8988T (cell line): ENCODE data around the gene DNAJC5.
"Not testable (repeated sequence)": the region's sequence is repeated elsewhere in the genome, so short reads cannot be mapped to it uniquely, and the experiment has no call there.

ENCODE experiments used
- DNase-seq: peaks from one replicate; pipeline ENCODE4 v3.0.0; 2011

DNAJC5 gene

GRCh38 chr20:63969838-63970713, 75.2 kb downstream of the DNAJC5 start, which contains the start of gene ZNF512B:
Gene ZNF512B, minus strand, starts transcription at chr20:63969930. Its CDS starts 1,980 bp downstream, at chr20:63967950.
- DNase-seq, result peak; percentile 96

DNA sequence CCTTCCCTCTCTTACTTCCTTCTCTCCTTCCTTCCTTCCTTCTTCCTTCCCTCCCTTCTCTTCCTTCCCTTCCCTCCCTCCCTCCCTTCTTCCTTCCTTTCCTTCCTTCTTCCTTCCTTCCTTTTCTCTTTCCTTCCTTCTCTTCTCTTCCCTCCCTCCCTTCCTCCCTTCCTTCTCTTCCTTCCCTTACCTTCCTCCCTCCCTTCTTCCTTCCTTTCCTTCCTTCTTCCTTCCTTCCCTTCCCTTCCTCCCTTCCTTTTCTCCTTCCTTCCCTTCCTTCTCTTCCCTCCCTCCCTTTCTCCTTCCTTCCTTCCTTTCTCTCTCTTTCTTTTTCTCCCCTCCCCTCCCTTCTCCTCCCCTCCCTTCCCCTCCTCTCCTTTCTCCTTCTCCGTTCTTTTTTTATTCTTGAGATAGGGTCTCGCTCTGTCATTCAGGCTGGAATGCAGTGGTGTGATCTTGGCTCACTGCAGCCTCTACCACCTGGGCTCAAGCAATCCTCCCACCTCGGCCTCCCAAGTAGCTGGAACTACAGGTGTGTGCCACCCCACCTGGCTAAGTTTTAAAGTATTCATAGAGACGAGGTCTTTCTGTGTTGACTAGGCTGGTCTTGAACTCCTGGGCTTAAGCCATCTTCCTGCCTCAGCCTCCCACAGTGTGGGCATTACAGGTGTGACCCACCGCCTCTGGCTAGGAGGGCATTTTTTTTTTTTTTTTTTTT, 75.9 kb downstream of the DNAJC5 start:
- no peak for DNase-seq

DNA sequence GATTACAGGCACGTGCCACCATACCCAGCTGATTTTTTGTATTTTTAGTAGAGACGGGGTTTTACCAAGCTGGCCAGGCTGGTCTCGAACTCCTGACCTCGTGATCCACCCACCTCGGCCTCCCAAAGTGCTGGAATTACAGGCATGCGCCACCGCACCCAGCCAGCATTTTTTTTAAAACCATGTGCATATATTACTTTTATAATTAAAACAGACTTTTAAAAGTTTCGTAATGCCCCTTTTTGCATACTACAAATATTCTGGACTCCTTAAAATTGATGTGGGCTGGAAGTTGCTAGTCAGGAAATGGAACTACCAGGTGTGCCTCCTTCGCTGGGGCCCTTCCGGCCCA, 77.0 kb downstream of the DNAJC5 start:
- DNase-seq, result not testable (repeated sequence)

DNA sequence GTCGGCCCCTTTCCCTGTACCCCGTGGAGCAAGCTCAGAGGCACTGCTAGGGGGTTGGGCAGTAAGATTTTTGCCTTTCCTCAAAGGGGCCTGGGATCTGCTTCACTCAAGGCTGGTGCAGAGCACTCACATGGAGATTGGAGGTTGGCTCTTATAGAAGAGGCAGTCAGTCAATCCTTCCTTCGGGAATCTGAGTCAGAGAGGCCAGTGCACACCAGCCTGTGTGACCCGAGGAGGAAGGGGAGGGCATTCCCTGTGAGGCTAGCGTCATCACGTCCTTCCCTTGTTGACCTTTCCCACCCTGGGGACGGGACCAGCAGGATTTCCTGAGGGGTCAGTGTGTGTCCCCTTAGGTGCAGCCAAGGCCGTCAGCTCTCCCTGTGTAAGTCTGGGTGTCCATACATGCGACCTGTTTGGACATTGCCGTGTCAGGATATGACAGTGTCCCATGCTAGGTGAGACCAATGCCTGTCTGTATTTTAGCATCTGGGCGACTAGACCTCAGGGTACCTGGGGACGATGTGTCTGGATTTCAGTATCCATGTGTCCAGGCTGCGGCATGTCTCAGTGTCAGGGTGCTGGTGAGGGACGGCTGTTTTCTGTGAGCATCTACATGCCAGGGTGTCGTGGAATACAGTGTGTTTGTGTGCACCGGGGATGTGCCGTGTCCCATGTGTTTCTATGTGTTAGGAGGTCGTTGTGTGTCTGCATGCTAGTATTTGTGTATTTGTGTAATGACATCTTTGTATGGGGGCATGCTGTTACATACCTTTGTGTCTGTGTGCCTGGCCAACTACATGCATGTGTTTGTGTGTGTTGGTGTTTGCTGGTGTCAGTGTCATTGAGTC, 77.6 kb downstream of the DNAJC5 start:
- DNase-seq, result no peak

DNA sequence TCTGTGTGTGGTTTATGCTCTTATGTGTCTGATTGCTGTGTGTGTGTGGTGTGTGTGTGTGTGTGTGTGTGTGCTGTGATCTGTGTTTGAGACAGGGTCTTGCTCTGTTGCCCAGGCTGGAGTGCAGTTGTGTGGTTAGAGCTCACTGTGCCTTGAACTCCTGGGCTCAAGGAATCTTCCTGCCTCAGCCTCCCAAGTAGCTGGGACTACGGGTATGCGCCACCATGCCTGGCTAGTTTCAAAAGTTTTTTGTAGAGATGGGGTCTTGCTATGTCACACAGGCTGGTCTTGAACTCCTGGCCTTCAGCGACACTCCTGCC, 78.2 kb downstream of the DNAJC5 start:
- DNase-seq, result no peak

DNA sequence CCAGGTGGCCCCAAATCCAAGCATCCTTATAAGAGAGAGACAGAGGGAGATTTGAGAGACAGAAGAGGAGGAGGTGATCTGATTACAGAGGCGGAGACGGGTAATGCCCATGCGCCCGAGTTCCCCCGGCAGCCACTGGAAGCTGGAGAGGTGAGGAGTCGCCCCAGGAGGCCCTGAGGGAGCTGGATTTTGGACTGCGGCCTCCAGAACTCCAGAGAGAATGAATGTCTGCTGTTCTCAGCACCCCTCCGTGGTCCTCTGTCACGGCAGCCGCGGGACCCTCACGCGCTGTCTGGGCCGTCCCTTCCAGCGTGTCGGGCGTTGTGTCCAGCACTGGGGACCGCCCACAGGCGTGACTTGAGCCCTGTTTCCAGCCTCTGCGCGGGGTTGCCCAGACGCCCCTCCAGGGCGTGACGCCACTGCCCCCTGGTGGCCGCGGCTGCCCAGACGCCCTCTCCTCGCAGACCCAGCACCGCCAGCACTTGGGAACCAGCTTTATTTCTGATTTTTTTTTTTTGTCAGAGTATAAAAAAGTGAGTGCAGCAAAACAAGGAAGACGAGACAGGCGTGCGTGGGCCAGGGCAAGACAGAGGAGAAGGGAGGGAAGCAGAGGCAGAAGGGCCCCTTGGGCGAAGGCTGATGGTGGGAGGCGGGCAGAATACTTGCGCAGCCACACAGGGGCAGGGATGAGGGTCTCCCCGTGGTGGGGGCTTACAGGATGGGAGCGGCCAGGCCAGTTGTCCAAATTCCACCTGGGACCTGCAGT, 78.9 kb downstream of the DNAJC5 start:
- peak; percentile 99 for DNase-seq

- peak; percentile 45 for DNase-seq
Measured at GRCh38 chr20:63974402-63975200, 79.7 kb downstream of the DNAJC5 start.

- DNase-seq, result not testable (repeated sequence)
Measured at GRCh38 chr20:63976511-63976910, 81.6 kb downstream of the DNAJC5 start.

DNA sequence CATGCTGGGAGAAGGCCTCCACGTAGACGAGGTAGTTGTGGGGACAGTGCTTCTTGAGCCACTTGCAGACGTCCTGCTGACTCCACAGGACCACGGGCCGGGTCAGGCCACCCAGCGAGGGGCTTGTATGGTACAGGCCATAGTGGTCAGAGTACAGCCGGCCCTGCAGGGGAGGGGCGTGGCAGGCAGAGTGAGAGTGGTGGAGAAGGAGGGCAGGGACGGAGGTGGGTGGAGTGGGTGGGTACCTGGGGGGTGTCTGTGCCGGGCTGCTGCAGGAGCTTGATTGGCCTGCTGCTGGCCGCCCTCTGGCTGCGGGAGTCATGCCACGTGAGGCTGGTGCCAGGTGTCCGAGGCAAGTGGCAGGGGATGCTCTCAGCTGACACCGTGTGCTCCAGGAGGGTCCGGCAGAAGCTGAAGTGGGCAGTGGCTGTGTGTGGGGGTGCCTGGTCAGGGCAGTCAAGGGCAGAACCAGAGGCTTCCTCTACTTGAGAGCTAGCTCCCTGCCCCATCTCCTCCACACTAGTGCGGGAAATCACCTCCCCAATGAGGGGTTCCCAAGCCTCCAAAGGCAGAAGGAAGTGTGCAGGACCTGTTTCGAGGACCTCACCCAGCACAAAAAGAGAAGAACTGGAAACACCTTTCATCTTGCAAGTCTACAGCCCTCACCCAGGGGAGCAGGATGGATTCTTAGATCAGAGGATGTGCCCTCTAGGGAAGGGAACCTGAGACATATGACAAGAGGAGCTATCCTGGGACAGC, 82.2 kb downstream of the DNAJC5 start:
- peak; percentile 27 for DNase-seq

DNA sequence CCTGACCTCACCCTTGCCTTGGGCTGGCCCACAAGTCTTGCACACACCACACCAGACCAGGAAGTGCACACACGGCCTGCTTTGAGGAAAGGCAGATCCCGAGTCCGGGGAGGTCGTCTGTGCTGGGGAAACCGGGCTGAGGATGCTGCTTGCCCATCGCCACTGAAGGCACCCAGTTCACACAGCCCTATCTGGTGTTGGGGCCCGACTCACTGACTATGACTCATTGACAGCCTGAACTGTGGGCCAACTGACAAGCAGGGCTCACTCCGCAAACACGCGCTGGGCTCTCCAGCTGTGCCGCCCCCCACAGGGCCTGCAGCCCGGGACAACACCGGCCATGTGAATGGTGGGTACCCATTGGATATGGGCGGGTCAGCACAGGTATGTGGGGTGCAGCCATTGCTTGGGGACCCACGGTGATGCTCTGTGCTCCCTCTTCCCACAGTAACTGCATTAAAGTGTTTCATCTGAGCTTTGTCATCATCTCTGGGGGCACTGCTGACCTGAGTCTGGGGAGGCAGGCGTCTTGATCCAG, 82.9 kb downstream of the DNAJC5 start:
- peak; percentile 62 for DNase-seq

GRCh38 chr20:63978319-63979228, 83.6 kb downstream of the DNAJC5 start:
- DNase-seq, result peak; percentile 88

DNA sequence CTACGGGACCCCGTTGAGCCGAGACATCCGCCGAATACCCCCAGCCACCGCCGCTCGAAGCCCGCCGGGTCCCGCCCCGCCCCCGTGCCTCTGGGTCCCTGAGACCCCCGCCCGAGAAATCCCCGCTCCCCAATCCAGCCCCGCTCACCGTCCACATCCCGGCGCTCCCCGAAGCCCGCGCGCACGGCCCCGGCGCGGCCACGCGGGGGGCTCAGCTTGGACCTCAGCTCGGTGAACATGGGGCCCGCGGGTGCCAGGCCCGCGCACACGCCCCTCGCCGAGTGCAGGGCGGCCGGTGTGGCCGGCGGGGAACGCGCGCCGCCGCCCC, 84.3 kb downstream of the DNAJC5 start:
- no peak for DNase-seq

GRCh38 chr20:63979557-63980316, 84.8 kb downstream of the DNAJC5 start, which contains the start of gene SAMD10:
Gene SAMD10, minus strand, starts transcription at chr20:63979642. Its CDS starts 175 bp downstream, at chr20:63979467.
- DNase-seq, result peak; percentile 89

GRCh38 chr20:63980317-63980805, 85.4 kb downstream of the DNAJC5 start:
- DNase-seq, result peak; percentile 25

- DNase-seq, result peak; percentile 99
Measured at GRCh38 chr20:63980806-63981728, 86.1 kb downstream of the DNAJC5 start, which contains the start of gene PRPF6. Gene PRPF6, plus strand, starts transcription at chr20:63981132. Its CDS starts 114 bp downstream, at chr20:63981246.

DNA sequence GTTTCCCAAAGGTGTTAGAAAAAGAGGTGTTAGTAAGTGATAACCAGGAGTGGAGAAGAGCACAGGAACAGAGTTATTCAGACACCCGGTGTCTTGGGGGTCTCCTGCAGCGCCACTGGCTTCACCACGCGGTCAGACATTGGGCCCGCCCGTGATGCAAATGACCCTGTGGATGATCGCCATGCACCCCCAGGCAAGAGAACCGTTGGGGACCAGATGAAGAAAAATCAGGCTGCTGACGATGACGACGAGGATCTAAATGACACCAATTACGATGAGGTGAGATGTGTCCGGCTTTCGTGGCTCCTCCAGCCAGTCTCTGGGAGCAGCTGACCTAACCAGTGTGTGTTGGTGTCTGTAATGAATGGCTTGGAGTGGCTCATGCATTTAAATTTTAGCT, 88.0 kb downstream of the DNAJC5 start:
- no peak for DNase-seq
